AG10803 (cell line): Measurements from ENCODE around the gene CSAG2.
"Not testable (repeated sequence)": the region's sequence is repeated elsewhere in the genome, so short reads cannot be mapped to it uniquely, and the experiment has no call there.

Source experiments
- DNase-seq: peaks from one replicate; pipeline ENCODE4 v3.0.0; 2010; ENCODE audit warnings: low read depth
- H3K4me3 ChIP-seq: 2 replicates; pipeline ENCODE4 v1.5.1; 2011; ENCODE audit warnings: mild to moderate bottlenecking, low read length, control low read depth
- TF ChIP-seq, protein P1 (sequence below): conservative IDR thresholded peaks from 2 replicates; pipeline ENCODE4 v1.5.1; 2011; ENCODE audit warnings: mild to moderate bottlenecking, low read length, control low read depth, inconsistent platforms

The CSAG2 gene

GRCh38 chrX:152725409-152725808 lies 16.3 kb upstream of the CSAG2 start:
- DNase-seq: no peak
- TF ChIP-seq, protein P1, sequence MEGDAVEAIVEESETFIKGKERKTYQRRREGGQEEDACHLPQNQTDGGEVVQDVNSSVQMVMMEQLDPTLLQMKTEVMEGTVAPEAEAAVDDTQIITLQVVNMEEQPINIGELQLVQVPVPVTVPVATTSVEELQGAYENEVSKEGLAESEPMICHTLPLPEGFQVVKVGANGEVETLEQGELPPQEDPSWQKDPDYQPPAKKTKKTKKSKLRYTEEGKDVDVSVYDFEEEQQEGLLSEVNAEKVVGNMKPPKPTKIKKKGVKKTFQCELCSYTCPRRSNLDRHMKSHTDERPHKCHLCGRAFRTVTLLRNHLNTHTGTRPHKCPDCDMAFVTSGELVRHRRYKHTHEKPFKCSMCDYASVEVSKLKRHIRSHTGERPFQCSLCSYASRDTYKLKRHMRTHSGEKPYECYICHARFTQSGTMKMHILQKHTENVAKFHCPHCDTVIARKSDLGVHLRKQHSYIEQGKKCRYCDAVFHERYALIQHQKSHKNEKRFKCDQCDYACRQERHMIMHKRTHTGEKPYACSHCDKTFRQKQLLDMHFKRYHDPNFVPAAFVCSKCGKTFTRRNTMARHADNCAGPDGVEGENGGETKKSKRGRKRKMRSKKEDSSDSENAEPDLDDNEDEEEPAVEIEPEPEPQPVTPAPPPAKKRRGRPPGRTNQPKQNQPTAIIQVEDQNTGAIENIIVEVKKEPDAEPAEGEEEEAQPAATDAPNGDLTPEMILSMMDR: no peak
- H3K4me3 ChIP-seq: no peak overlapping the region

- H3K4me3 ChIP-seq, DNase-seq: not testable (repeated sequence)
Observed at GRCh38 chrX:152713815-152714787, 5.0 kb upstream of the CSAG2 start, which contains the start of gene MAGEA2B. TSS of gene MAGEA2B (plus strand) at chrX:152714628. CDS start at chrX:152717107, 2,479 bp downstream.

DNA sequence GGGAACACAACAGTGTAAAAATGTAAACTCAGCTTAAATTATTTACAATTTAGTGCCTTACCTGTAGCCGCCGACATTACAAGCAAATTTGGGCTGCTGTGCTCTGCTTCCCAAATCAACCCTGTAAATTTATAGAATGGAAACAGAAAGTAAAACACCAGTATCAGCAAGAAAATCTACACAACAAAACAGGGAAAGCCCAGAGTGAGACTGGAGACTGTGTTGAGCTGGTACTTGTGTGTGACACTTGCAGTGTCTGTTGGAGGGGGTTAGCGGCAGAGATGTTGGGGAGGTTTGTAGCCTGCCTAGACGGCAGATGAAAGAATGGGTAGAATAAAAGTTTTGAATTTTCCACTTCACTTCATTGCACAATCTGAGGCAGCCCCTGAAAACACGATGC lies 4.1 kb upstream of the CSAG2 start:
- DNase-seq: not testable (repeated sequence)

GRCh38 chrX:152706500-152706899 lies 2.6 kb downstream of the CSAG2 start:
- not testable (repeated sequence) for H3K4me3 ChIP-seq, DNase-seq

More for the DNA sequence above, 4.1 kb upstream of the CSAG2 start:
- not testable (repeated sequence) for H3K4me3 ChIP-seq

DNA sequence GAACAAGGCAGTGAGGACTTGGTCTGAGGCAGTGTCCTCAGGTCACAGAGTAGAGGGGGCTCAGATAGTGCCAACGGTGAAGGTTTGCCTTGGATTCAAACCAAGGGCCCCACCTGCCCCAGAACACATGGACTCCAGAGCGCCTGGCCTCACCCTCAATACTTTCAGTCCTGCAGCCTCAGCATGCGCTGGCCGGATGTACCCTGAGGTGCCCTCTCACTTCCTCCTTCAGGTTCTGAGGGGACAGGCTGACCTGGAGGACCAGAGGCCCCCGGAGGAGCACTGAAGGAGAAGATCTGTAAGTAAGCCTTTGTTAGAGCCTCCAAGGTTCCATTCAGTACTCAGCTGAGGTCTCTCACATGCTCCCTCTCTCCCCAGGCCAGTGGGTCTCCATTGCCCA lies 8.7 kb downstream of the CSAG2 start:
- not testable (repeated sequence) for H3K4me3 ChIP-seq, DNase-seq

- not testable (repeated sequence) for H3K4me3 ChIP-seq, DNase-seq
Observed at GRCh38 chrX:152697952-152698931, 10.8 kb downstream of the CSAG2 start, which contains the start of gene MAGEA3. TSS of gene MAGEA3 (plus strand) at chrX:152698794. CDS start at chrX:152700833, 2,039 bp downstream.

GRCh38 chrX:152681012-152681411 lies 28.1 kb downstream of the CSAG2 start:
- H3K4me3 ChIP-seq: not testable (repeated sequence)

DNA sequence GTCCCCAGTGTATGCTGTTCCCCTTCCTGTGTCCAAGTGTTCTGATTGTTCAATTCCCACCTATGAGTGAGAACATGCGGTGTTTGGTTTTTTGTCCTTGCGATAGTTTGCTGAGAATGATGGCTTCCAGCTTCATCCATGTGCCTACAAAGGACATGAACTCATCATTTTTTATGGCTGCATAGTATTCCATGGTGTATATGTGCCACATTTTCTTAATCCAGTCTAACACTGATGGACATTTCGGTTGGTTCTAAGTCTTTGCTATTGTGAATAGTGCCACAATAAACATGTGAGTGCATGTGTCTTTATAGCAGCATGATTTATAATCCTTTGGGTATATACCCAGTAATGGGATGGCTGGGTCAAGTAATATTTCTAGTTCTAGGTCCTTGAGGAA lies 34.4 kb downstream of the CSAG2 start:
- not testable (repeated sequence) for H3K4me3 ChIP-seq

More at GRCh38 chrX:152681012-152681411, 28.1 kb downstream of the CSAG2 start:
- DNase-seq: not testable (repeated sequence)

DNA sequence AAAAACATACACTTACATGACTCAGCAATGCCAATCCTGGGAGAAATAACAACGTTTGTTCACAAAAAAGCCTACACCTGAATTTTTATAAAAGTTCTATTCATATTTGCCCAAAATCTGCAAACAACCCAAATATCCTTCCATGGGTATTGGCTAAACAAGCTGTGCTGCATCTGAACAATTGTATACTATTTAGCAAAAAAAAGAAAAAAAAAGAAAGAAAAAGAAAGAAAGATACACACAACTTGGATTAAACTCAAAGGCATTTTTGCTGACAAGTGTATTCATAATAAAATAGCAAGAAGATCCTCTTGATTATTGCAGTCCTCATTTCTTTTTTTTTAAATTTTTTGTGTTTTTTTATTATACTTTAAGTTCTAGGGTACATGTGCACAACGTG lies 34.9 kb downstream of the CSAG2 start:
- TF ChIP-seq, protein P1: no peak
- no peak for DNase-seq
- no peak overlapping the region for H3K4me3 ChIP-seq

More for the DNA sequence above, 34.4 kb downstream of the CSAG2 start:
- not testable (repeated sequence) for DNase-seq

DNA sequence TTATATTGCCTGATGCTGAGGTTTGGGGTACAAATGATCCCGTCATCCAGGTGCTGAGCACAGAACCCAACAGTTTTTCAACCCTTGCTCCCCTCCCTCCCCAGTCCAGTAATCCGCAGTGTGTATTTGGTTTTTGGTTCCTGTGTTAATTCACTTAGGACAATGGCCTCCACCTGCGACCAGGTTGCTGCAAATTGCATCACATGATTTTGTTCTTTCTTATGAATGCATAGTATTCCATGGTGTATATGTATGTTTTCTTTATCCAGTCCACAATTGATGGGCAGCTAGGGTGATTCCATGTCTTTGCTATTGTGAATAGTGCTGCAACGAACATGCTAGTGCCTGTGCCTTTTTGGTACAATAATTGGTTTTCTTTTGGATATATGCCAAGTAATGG lies 46.0 kb downstream of the CSAG2 start:
- no peak overlapping the region for H3K4me3 ChIP-seq
- DNase-seq: no peak
- TF ChIP-seq, protein P1: no peak
